ENCODE data around the gene NBEA.
"Not testable (repeated sequence)": the region's sequence is repeated elsewhere in the genome, so short reads cannot be mapped to it uniquely, and the experiment has no call there.

Gene NBEA

DNA sequence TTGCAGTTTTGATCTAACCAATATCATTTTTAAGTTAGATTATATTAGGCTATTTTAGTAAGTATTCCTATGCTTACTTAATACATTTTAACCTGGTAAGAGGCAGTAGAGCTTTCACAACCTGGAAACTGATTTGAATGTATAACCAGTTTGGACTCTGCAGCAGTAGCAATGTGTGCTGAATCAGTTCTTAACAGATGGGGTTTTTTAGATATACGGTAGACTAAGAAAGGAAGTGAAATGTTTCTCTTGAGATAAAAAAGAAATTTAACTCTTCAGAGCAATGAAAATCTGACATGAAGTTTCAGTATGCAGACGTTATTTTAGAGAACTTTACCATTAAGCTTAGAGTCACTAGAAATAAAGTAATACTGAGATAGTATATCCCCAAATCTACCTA, 2.7 kb downstream of the NBEA start:
- no peak for DNase-seq (ENCODE audit: low spot score)

DNA sequence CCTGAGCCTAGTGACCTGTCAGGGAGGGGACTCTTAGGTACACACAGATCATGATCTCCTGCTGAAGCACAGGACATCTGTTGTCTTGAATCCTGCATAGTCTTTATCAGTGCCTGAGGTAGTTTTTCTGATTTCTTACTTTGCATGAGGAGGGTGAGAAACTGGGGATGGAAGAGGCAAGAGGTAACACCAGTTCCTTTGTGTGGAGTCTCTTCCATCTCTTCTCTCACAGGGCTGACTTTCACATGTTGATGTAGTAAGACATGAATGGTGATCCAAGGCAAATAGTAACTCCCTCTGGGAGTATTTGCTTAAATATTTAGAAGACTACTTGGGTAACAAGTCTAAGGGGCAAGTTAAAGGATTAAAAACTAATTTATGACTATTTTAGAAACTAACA, 9.5 kb downstream of the NBEA start:
- no peak for DNase-seq (ENCODE audit: low spot score)

DNA sequence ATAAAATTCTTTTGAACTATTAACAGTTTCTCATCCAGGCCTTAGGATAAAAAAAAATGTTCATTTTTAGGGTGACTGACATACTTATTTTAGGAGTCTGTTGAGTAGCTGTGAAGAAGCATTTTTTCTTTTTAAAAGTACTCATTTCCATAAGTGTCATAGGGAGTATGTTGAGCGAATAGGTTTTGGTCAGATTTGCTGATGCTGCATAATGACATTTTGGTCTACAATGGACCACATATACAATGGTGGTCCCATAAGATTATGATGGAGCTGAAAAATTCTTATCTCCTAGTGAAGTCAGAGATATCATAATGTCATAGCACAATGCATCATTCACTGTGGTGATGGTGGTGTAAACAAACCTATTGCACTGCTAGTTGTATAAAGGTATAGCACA, 17.4 kb downstream of the NBEA start:
- no peak for DNase-seq (ENCODE audit: low spot score)

DNA sequence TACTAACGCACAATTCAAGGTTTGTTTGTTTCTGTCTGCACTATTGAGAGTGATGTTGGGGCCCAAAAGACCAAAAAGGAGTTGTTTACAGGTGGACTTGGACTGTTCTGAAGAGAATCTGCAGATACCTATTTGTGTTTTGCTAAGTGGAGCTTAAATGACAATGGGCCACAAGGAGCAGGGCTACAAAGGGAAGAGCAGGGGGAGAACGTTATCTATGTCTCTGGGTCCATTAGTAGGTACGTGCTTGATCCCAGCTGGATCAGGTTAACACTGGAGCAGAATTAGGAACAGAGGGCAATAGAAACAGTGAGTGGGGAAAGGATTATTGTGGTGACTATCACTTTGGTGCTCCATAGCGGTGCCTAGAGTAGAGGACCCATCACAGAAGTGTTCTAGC, 22.5 kb downstream of the NBEA start:
- no peak for DNase-seq (ENCODE audit: low spot score)

DNA sequence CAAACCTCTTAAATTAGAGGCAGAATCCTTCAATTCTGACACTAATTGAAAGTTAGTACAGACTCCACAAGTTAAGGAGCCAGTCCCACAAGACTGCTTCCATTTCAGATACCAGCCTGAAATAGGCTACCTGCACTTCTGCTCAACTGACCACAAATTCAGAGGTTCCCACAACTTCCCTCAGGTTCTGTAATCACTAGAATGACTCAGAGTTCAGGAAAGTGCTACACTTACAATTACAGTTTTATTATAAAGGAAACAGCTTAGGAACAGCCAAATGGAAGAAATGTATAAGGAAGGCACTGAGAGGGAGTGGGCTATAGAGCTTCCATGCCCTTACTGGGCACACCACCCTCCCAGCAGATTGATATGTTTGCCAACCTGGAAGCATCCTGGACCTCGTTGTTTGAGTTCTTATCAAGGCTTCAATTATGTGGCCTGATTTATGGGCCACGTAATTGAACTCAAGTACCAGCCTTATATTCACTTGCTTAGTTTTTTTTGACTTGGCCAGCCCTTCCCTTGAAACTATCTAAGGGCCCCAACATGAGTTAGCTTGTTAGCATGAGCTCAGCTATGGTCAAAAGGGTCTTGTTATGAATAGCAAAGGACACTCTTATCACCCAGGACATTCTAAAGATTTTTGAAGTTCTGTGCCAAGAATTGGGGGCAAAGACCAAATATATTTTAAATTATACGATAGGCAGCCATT, 25.9 kb downstream of the NBEA start:
- DNase-seq (ENCODE audit: low spot score), result no peak

DNA sequence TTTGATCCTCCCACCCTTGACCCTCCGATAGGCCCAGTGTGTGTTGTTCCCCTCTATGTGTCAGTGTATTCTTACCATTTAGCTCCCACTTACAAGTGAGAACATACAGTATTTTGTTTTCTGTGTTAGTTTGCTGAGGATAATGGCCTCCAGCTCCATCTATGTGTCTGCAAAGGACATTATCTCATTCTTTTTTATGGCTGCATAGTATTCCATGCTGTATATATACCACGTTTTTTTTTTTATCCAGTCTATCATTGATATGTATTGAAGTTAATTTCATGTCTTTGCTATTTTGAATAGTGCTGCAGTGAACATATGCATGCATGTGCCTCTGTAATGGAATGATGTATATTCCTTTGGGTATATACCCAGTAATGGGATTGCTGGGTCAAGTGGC, 27.5 kb downstream of the NBEA start:
- not testable (repeated sequence) for DNase-seq (ENCODE audit: low spot score)

DNA sequence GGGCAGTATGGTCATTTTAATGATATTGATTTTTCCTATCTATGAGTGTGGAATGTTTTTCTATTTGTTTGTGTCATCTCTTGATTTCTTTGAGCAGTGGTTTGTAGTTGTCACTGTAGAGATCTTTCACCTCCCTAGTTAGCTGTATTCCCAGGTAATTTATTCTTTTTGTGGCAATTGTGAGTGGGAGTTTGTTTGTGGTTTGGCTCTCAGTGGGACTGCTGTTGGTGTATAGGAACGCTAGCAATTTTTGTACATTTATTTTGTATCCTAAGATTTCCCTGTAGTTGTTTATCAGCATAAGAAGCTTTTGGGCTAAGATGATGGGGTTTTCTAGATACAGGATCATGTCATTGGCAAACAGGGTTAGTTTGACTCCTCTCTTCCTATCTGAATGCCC, 28.9 kb downstream of the NBEA start:
- no peak for DNase-seq (ENCODE audit: low spot score)

DNA sequence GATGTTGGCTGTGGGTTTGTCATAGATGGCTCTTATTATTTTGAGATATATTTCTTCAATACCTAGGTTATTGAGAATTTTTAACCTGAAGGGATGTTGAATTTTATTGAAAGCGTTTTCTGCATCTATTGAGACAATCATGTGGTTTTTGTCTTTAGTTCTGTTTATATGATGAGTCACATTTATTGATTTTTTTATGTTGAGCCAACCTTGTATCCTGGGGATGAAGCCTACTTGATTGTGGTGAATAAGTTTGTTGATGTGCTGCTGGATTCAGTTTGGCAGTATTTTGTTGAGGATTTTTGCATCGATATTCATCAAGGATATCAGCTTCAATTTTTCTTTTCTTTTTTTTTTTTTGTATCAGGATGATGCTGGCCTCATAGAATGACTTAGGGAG, 29.4 kb downstream of the NBEA start:
- DNase-seq (ENCODE audit: low spot score), result no peak

DNA sequence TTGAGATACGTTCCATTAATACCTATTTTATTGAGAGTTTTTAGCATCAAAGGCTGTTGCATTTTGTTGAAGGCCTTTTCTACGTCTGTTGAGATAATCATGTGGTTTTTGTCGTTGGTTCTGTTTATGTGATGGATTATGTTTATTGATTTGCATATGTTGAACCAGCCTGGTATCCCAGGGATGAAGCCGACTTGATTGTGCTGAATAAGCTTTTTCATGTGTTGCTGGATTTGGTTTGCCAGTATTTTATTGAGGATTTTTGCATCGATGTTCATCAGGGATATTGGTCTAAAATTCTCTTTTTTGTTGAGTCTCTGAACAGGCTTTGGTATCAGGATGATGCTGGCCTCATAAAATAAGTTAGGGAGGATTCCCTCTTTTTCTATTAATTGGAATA, 43.1 kb downstream of the NBEA start:
- not testable (repeated sequence) for DNase-seq (ENCODE audit: low spot score)

DNA sequence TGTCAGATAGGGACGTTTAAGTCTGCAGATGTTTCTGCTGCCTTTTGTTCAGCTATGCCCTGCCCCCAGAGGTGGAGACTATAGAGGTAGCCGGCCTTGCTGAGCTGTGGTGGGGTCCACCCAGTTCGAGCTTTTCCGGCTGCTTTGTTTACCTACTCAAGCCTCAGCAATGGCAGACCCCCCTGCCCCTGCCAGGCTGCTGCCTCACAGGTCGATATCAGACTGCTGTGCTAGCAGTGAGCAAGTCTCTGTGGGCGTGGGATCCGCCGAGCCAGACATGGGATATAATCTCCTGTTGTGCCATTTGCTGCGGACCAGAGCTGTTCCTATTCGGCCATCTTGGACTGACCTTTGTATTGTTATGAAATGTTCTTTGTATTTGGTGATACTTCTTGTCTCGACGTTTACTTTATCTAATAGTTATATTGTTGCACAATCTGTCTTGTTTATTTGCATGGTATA, 46.3 kb downstream of the NBEA start:
- DNase-seq (ENCODE audit: low spot score), result no peak

DNA sequence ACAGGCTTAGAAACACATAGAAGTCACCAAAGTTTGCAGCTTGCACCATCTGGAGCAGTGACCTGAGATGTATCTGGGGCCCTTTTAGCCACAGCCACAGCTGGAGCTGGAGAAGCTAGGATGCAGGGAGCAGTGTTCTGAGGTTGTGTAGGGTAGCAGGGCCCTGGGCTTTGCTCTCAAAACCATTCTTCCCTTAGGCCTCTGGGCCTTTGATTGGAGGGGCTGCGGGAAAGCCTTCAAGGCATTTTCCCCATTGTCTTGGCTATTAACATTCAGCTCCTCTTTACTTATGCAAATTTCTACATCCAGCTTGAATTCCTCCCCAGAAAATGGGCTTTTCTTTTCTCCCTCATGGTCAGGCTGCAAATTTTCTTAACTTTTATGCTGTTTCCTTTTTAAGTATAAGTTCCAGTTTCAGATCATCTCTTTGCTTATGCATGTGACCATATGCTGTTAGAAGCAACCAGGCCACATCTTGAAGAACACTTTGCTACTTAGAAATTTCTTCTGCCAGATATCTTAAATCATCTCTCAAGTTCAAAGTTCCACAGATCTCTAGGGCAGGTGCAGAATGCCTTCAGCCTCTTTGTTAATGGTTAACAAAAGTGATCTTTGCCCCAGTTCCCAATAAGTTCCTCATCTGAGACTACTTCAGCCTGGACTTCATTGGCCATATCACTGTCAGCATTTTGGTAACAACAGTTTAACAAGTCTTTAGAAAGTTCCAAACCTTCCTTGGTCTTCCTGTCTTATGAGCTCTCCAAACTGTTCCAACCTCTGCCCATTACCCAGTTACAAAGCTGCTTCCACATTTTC, 48.5 kb downstream of the NBEA start:
- DNase-seq (ENCODE audit: low spot score), result no peak

DNA sequence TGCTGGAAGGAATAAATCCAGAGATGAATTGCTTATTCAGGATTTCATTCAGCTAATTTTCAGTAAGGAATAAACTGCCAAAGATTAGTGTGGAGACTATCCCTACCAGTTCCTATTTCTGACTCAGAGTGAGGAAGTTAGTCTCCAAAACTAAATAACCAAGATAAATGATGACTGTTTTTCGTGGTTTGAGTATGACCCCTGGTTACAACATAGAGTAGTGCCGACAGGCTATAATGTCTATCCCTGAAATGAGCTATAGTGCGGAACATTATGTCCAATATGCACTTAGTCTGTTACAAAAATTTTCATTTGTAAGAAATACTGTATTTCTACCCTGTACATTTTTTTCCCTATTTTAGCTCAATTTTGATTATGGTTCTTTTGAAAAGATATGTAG, 51.4 kb downstream of the NBEA start:
- DNase-seq (ENCODE audit: low spot score), result no peak

DNA sequence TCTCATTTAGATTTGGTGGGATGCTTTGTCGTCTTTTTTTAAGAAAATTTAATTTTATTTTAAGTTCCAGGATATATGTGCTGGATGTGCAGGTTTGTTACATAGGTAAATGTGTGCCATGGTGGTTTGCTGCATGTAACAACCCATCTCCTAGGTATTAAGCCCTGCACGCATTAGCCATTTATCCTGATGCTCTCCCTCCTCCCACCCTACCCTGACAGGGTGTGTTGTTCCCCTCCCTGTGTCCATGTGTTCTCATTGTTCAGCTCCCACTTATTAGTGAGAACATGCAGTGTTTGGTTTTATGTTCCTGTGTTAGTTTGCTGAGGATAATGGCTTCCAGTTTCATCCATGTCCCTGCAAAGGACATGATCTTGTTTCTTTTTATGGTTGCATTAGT, 61.7 kb downstream of the NBEA start:
- not testable (repeated sequence) for DNase-seq (ENCODE audit: low spot score)

DNA sequence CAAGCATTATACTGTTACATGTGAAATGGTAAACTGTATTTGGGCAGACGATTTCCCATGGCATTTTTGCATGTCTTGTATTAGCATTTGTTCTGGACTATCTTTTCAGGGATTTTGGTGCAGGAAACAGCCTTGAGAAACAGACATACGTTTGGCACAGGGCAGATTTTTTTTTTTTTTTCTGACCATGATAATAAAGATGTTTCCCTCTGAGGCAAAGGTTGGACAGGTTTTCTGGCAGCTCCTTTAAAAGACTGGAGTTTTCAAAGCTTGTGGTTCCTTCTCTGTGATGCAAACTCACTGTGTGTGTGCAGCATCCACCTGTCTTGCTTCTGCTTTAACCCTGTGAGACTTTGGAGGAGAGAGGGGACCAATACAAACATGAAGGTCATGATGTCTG, 63.0 kb downstream of the NBEA start:
- DNase-seq (ENCODE audit: low spot score), result no peak

DNA sequence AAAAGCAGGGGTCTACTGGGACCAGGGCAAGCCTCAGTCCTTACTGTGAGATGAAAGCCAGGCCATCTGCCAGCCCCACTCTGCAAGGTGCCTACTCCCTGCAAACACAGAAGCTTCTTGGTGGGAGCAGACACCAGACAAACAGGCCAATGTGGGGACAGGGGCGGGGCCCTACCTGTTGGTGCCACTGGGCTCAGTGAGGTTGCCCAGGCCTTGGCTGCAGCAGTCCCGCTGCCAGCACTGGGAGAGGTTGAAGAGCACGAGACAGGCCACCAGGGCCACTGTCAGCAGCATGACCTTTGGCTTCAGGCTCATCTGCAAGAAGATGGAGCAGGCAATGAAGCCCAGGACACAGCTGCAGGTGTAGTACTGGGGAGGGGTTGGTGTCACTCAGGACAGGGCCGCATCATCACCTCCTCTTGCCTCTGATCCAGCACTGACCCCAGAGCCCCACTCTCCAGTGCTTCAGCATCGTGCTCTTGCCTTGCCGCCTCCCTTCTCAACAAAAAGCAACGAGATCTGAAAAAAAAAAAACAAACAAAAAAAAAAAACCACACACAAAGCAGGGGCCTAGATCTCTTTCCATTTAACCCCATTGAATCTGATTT, 72.6 kb downstream of the NBEA start:
- DNase-seq (ENCODE audit: low spot score), result no peak

DNA sequence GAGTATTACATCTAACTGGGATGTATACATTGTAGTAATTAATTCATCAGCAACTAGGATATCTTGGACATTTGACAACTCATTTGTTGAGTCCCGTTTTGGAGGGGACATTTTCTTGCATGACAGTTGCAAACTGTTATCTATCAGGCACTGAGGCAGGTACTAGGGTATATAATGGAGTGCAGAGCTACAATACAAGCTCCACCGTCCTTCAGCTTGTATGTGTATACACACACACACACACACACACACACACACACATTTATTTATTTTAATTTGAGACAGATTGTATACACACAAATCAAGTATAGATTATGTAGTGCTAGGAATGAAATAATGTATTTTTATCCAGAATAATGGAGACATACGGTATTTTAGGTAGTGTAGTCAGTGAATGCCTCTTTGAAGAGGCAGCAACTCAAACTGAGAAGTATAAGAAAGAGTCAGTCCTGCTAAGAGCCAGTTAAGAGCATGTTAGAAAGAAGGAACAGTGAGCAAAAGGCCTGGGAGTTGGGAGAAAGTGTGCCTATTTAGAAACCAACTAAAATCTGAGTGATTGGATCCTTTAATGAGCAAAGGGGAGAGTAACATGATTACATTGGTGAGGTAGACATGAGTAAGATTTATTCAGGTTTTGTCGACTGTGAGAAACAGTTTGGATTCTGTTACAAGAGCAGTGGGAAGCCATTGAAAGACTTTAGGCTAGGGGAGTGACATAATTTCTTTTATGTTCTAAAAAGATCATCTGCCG, 74.5 kb downstream of the NBEA start:
- DNase-seq (ENCODE audit: low spot score), result peak; percentile 3

DNA sequence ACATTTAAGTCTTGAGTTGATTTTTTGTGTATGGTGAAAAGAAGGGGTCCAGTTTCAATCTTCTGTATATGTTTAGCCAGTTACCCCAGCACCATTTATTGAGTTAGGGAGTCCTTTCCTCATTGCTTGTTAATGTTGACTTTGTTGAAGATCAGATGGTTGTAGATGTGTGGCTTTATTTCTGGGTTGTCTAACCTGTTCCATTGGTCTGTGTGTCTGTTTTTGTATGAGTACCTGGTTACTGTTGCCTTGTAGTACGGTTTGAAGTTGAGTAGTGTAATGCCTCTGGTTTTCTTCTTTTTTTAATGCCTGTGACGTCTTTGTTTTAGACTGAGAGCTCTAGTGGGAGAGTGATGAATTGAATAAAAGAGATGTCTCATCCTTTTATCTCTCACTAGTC, 83.2 kb downstream of the NBEA start:
- no peak for DNase-seq (ENCODE audit: low spot score)

DNA sequence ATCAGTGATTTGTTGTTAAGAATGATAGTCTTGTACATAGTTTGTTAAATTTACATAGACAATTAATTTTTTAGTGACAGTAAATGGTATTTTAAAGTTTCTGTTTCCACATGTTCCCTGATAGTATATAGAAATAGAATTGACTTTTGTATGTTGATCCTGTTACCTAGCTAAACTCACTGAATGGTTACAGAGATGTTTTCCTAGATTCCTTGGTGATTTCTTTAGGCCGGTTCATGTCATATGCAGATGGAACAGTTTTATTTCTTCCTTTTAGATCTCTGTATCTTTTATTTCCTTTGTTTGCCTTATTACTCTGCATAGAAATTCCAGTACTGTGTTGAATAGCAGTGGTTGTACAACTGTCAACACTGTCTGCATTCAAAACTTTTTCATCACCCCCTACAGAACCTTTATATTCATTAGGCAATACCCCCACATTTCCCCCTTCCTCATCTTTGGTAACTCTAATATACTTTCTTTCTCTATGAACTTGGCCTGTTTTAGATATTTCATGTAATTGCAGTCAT, 86.3 kb downstream of the NBEA start:
- no peak for DNase-seq (ENCODE audit: low spot score)

DNA sequence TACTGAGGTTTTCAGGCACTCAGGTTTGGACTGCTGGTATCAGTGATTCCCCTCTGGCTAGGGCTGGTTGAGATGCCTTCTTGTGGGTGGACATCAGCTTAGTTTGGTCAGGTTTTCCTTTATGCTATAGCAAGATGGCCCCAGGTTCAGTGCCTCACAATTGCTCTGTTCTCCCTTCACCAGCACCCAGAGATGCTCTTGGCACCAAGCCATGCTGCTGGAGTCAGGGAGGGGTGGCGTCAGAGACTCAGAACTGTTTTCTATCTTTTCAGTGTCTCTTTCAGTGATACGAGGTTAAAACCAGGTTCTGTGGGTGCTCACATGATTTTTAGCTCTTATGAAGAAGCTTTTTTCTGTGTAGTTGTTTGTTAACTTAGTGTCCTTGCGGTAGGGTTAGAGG, 96.9 kb downstream of the NBEA start:
- no peak for DNase-seq (ENCODE audit: low spot score)

DNA sequence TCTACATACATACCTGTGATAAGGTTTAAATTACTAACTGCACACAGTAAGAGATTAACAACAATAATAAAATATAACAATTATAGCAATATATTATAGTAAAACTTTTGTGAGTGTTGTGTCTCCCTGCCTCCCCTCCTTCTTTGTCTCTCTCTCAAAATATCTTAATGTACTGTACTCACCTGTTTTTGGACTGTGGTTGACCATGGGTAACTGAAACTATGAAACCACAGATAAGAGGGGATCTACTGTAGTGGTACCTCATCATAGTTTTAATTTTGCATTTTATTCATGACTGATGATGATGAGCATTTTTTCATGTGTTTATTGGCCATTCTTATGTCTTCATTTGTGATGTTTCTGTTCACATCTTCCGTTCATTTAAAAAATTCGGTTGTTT, 104.5 kb downstream of the NBEA start:
- DNase-seq (ENCODE audit: low spot score), result no peak

DNA sequence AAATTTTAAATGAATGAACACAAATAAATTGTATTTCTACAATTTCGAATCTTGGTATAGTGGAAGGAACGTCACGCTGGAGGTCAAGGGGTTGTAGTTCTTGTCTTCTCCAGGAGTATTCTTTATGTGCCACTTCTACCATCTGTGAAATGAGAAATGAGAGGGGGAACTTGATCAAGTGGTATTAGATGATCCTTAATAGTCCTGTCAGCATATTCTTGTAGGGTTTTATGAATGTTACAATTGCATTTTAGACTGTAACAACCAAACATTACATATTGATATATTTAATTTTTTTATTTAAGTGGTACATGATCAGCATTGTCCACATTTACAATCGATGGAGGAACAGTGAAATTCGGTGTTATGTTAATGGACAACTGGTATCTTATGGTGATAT, 113.6 kb downstream of the NBEA start:
- no peak for DNase-seq (ENCODE audit: low spot score)

DNA sequence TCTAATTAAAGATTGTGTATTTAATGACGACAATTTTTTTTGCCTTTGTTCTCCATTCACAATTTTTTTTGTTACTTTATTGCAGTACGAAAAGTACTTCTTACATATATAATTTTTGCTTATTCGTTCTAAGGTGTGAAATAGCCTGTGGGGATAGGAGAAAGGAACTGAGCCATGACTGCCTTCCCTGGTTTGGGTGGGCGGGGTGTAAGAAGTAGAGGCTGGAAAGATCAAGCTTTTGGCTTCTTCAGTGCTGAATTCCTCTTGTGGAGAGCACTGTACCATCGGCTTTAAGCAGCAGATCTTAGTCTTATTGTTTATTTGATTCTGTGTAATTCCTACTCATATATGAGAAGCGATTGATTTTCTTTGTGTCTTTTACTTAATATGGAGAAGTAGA, 115.8 kb downstream of the NBEA start:
- no peak for DNase-seq (ENCODE audit: low spot score)

Measured in Ammon's horn (tissue), 1 donor.